Activated gamma-delta T cell treated with anti-CD3 and anti-CD28 coated beads, Interleukin-2, amount 50 U/mL, for 16 hours (primary cell): ENCODE results near the gene MSRB3.
"Not testable (repeated sequence)": the region's sequence is repeated elsewhere in the genome, so short reads cannot be mapped to it uniquely, and the experiment has no call there.

Source experiments
- DNase-seq: peaks from one replicate; pipeline ENCODE4 v3.0.0-alpha.2; 2020; ENCODE audit warnings: low read depth

MSRB3 gene

GRCh38 chr12:65458718-65459117, 180.2 kb downstream of the MSRB3 start:
- DNase-seq = no peak

GRCh38 chr12:65459545-65459944, 181.1 kb downstream of the MSRB3 start:
- DNase-seq = no peak

GRCh38 chr12:65460063-65460462, 181.6 kb downstream of the MSRB3 start:
- no peak for DNase-seq

GRCh38 chr12:65461017-65461416, 182.5 kb downstream of the MSRB3 start:
- DNase-seq = no peak

- DNase-seq = no peak
These were observed 184.0 kb downstream of the MSRB3 start for GRCh38 chr12:65462484-65462883.

GRCh38 chr12:65463082-65463481, 184.6 kb downstream of the MSRB3 start:
- DNase-seq = no peak

GRCh38 chr12:65463611-65464010, 185.1 kb downstream of the MSRB3 start:
- DNase-seq = no peak

GRCh38 chr12:65464930-65465329, 186.4 kb downstream of the MSRB3 start:
- DNase-seq = no peak

GRCh38 chr12:65465766-65466547, 187.5 kb downstream of the MSRB3 start:
- no peak for DNase-seq

- DNase-seq = no peak
These were observed 188.4 kb downstream of the MSRB3 start for GRCh38 chr12:65466911-65467310.

GRCh38 chr12:65470256-65470655, 191.8 kb downstream of the MSRB3 start:
- no peak for DNase-seq

- DNase-seq = no peak
These were observed 193.6 kb downstream of the MSRB3 start for GRCh38 chr12:65472079-65472478.

- no peak for DNase-seq
These were observed 196.3 kb downstream of the MSRB3 start for GRCh38 chr12:65474831-65475230.

- no peak for DNase-seq
These were observed 199.2 kb downstream of the MSRB3 start for GRCh38 chr12:65477721-65478120.

GRCh38 chr12:65483891-65484516, 205.5 kb downstream of the MSRB3 start:
- DNase-seq = not testable (repeated sequence)

- DNase-seq = no peak
These were observed 209.7 kb downstream of the MSRB3 start for GRCh38 chr12:65488197-65488596.

- DNase-seq = no peak
These were observed 211.8 kb downstream of the MSRB3 start for GRCh38 chr12:65490250-65490649.

GRCh38 chr12:65492998-65493912, 214.8 kb downstream of the MSRB3 start:
- no peak for DNase-seq

- DNase-seq = no peak
These were observed 215.4 kb downstream of the MSRB3 start for GRCh38 chr12:65493913-65494245.

- no peak for DNase-seq
These were observed 216.1 kb downstream of the MSRB3 start for GRCh38 chr12:65494537-65494936.

GRCh38 chr12:65495233-65495632, 216.8 kb downstream of the MSRB3 start:
- no peak for DNase-seq

GRCh38 chr12:65496617-65497016, 218.1 kb downstream of the MSRB3 start:
- DNase-seq = no peak

- no peak for DNase-seq
These were observed 219.2 kb downstream of the MSRB3 start for GRCh38 chr12:65497660-65498059.
